Measurements from ENCODE around the gene THOC6. TPM values are rescaled to one million over a fixed set of nuclear protein-coding genes. Genes with fewer than 3 reads are reported as not detected.

THOC6 gene
- total and polyA plus RNA-seq, 2 donors (not counting 3 experiments of a cell fraction or from before 2014, with no cell fraction given) = 23.9 to 39.3 TPM

DNA sequence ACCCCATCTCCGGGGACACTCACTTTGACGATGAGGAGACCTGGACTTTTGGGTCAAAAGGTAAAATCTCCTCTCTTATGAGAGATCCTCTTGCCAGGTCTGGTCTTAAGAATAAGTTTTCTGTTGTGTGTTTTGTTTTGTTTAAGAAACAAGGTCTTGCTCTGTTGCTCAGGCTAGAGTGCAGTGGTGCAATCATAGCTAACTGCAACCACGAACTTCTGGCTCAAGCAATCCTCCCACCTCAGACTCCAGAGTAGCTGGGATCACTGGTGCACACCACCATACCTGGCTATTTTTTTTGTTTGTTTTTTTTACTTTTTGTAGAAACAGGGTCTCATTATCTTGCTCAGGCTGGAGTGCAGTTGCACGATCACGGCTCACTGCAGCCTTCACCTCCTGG, 26.7 kb downstream of the THOC6 start:
- DNase-seq (ENCODE audit: low read depth, low spot score) = no peak
- H3K27ac ChIP-seq (ENCODE audit: insufficient read depth, low read depth, low read length) = no peak overlapping the region
- no peak overlapping the region for H3K4me2 ChIP-seq (ENCODE audit: insufficient read depth, low read length)
- TF ChIP-seq, protein P1, sequence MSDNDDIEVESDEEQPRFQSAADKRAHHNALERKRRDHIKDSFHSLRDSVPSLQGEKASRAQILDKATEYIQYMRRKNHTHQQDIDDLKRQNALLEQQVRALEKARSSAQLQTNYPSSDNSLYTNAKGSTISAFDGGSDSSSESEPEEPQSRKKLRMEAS (IDR thresholded peaks at IDR 0.05; ENCODE audit: insufficient read depth, insufficient read length) = no peak
- TF ChIP-seq POLR2A (IDR thresholded peaks at IDR 0.05; ENCODE audit: low read depth, low read length) (no peak), POLR2AphosphoS5 (IDR thresholded peaks at IDR 0.05; ENCODE audit: insufficient read depth, low read depth, low read length) (no peak), EZH2 (IDR thresholded peaks at IDR 0.05; ENCODE audit: borderline replicate concordance, low read depth, low read length, severe bottlenecking) (no peak), JUN (IDR thresholded peaks at IDR 0.05; ENCODE audit: borderline replicate concordance, insufficient read depth, insufficient read length, low read depth) (no peak), MYC (IDR thresholded peaks at IDR 0.05; ENCODE audit: low read depth, low read length) (no peak), CTCF (IDR thresholded peaks at IDR 0.05; ENCODE audit: extremely low read depth in 1 of 2, insufficient read depth in 1 of 2, low read depth in 1 of 2, low read length in 2 of 2) (no peak), FOS (IDR thresholded peaks at IDR 0.05; ENCODE audit: borderline replicate concordance, insufficient read depth, low read length) (no peak), GATA2 (IDR thresholded peaks at IDR 0.05; ENCODE audit: insufficient read depth, insufficient read length, low read depth, low read length) (no peak)
- H3K4me3 ChIP-seq (replicated peaks in 1 of 3; ENCODE audit: insufficient read depth in 1 of 3, low read depth in 1 of 3, low read length in 3 of 3) = no peak overlapping the region
- no peaks in the 10 kb centered on the region for H4K20me1 ChIP-seq (replicated peaks; ENCODE audit: control insufficient read depth, extremely low read depth, insufficient read depth, low read length)
- dilution Hi-C loops (cut with MboI; ENCODE audit: extremely low pct_ligation_motif_present, low sequenced_read_pairs) = no loop called here
- H2AFZ ChIP-seq (ENCODE audit: low read depth, low read length) = no peak overlapping the region
- ChIA-PET CTCF (interaction anchor here (3.4 to 14.7 kb wide), 2 partner anchors 19 to 79 kb away, joined by 13 to 200 read pairs; no protein-coding TSS in a partner anchor), POLR2A (no interaction called here)
- H3K36me3 ChIP-seq (ENCODE audit: control insufficient read depth in 2 of 2, extremely low read depth in 1 of 2, insufficient read depth in 2 of 2, low read length in 2 of 2) = no peaks in the 10 kb centered on the region
- no TSS peak for BruUV-seq (replicated peaks)
- H3K79me2 ChIP-seq (ENCODE audit: control insufficient read depth, insufficient read depth, low read length) = no peaks in the 10 kb centered on the region
- intact Hi-C loops (cut with micrococcal nuclease) = no loop called here
- H3K9me3 ChIP-seq (replicated peaks; ENCODE audit: control insufficient read depth, insufficient read depth, low read length) = no peaks in the 10 kb centered on the region
- no peak for FAIRE-seq
- H3K9ac ChIP-seq (replicated peaks; ENCODE audit: extremely low read depth, insufficient read depth, low read length) = no peak overlapping the region
- peaks cover 16 to 27% of the 10 kb centered on the region in 2 experiments for H3K27me3 ChIP-seq (ENCODE audit: control insufficient read depth in 2 of 2, insufficient read depth in 2 of 2, low read length in 2 of 2)
- no peaks in the 10 kb centered on the region for H3K4me1 ChIP-seq (ENCODE audit: control insufficient read depth, extremely low read depth, insufficient read depth, low read length)
- H3K9me1 ChIP-seq (replicated peaks; ENCODE audit: control insufficient read depth, extremely low read depth, insufficient read depth, low read length) = no peaks in the 10 kb centered on the region

Measured in endothelial cell of umbilical vein (primary cell).